Stimulated activated naive CD8-positive, alpha-beta T cell treated with anti-CD3 and anti-CD28 coated beads, Interleukin-15, Interleukin-2, amounts not matched to agents 100 U/mL and 50 U/mL, for 24 hours (primary cell): ENCODE measurements around the gene KRTAP2-3.
"Not testable (repeated sequence)": the region's sequence is repeated elsewhere in the genome, so short reads cannot be mapped to it uniquely, and the experiment has no call there.

Source experiments
- ATAC-seq: fragments of 150-1000 bp; cut with Tn5 transposase; one replicate; pipeline ENCODE4 v1.10.0; 2021
- DNase-seq: peaks from one replicate; pipeline ENCODE4 v3.0.0; 2021

KRTAP2-3 gene

DNA sequence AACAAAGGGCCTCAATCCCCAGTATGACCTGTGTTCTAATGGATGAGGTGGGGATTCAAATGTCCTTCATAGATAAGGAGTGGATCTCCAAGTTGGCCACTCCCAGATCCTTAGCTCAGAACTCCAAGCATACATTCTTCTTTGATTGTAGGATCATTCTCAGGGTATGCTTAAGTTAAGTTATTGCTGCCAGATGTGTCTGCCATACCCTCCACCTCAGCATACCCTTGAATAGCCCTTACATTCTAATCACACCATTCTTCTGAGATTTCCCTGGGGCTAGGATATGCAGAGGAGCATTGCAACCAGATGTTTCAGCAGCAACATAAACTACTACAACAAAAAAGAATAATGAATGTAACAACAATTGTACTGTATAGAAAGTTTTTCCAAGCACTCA, 7.4 kb upstream of the KRTAP2-3 start:
- DNase-seq = no peak
- ATAC-seq = no peak

DNA sequence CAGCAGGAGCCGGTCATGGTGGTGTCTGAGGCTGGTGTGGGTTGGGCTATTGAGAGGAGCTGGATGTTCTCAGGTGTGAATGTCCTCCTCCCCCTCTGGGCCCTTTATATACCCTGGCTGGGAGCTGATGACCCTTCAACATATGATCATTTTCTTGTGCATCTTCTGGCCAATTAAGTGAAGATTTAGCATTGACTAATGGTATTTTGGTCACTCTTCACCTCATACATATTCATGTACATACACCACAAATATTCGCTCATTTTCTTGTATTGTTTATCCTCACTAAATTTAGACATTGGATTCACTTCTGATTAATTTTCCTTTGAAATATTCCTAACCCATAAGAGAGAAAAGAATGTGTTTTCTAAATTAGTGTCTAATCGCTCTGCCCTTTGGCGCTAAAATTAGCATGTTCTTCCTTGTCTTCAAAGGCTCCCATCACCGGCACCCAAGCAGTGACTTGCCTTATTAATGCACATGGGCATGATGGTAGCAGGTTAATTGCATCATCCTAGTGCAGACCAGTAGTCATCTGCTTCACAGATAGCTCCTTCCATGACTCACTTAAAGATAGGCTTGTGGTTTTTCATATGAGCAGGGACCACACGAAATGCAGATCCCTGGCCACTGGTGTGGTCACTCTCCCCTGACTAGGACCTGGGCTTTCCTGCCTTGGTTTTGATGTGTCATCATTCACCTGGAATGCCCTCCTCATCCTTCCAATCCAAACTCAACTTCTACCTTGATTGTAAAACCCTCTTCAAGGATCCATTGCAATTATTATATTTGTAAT, 6.1 kb upstream of the KRTAP2-3 start, which contains the start of gene KRTAP2-4:
Gene KRTAP2-4, minus strand, starts transcription at position 51 of the 796 bp plus-strand sequence. Its CDS starts 34 bp downstream, at position 17.
- DNase-seq = no peak
- ATAC-seq = no peak

DNA sequence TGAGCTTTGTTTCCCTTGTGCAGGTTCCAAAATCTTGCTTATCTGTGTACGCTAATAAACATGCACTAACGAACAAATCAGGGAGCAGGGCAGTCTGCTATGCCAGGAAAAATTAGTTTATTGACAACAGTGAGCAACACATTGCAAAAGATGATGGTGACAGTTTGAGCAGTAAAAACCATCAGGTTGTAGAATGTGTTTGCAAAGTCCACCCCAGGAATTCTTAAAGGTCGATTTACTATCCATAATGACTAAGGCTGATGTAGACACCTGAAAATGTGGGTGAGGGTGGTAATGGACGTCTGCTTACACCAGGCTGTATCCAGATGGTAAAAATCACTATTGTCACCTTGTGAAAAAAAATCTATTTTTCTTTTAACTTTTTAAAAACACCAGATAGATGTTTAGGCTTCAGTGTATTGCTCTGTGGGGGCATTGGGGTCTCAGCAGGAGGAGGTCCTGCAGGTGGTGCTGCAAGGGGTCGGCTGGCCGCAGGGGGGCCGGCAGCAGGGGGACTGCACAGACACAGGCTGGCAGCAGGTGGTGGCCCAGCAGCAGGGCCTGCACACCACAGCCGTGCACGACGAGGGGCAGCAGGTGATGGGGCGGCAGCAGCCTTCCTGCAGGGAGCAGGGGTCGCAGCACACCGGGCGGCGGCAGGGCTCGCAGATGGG, 5.2 kb upstream of the KRTAP2-3 start:
- DNase-seq = not testable (repeated sequence)

DNA sequence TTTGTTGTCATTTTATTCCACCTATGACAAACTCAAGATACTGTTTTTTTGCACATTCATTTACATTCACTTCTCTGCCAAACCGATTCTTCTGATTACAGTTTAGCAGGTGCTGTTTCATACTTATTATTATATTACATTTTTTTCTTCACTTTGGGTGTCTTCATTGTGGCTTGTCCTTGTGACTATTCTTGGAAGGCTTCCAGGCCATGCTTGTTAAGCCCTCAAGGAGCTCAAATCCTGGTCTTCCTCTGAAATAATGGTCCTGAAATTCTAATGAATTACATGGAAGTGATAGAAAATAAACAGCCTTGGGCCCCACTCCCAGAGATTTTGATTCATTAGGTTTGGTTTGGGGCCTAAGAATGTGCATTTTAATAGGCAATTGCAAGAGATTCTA, 4.4 kb upstream of the KRTAP2-3 start:
- no peak for DNase-seq
- no peak for ATAC-seq

More for the DNA sequence above, 5.2 kb upstream of the KRTAP2-3 start:
- ATAC-seq = not testable (repeated sequence)

DNA sequence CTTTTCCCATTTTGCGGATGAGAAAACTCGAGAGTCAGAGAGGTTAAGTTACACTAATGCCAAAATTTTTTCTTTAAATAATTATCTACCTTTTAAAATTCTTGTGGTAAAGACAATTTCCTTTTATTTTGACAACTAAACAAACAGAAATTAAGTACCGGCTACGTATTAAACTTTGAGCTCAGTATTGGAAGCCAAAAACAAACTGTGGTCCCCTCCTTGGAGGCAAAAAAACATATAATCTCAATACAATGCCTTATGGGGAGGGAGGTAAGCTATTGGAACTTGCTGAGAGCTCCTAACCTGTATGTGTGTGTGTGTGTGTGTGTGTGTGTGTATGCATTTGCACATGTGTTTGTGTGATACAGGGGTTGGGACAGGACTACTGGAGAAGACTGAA, 3.5 kb upstream of the KRTAP2-3 start:
- ATAC-seq = no peak

DNA sequence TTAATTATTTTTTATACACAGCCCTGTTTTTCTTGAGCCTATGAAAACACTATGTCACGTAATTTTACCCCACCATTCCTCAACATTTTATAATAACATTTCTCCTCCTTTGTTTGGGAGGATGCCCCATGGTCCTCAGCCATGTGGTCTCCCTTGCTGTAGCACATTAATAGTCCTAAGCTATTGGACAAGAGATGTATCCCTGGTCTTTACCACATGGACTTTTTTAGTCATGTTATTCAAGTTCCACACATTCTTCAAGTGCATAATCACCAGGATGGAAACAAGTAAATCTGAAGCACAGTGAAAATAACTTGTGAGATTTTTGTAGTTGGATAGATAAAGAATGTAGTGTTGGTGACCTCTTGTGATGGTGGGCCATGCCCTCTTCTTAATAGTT, 2.0 kb upstream of the KRTAP2-3 start:
- no peak for DNase-seq
- ATAC-seq = no peak

More for the DNA sequence above, 3.5 kb upstream of the KRTAP2-3 start:
- no peak for DNase-seq

DNA sequence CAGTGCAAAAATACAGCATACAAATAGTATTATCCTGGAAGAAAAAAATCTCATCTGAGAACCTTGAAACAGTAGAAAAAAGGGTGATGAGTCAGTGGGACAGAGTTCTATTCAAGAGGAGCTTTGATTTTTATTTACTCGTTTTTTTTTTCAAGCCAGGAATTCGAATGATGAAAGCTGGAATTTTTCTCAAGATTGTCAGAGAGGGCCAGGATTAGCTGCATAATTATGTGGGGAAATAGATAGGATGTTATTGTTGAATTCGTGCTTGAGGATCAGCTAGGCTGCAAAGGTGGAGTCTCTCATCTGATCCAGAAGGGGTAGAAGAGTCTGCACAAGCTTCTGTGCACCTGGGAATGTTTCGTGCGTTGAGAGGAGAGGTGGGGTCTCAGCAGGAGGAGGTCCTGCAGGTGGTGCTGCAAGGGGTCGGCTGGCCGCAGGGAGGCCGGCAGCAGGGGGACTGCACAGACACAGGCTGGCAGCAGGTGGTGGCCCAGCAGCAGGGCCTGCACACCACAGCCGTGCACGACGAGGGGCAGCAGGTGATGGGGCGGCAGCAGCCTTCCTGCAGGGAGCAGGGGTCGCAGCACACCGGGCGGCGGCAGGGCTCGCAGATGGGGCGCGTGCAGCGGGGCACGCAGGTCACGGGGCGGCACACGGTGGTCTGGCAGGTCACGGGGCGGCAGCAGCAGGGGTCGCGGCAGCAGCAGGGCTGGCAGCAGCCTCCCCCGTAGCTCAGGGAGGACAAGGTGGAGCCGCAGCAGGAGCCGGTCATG, 450 bp downstream of the KRTAP2-3 start:
- DNase-seq = not testable (repeated sequence)

DNA sequence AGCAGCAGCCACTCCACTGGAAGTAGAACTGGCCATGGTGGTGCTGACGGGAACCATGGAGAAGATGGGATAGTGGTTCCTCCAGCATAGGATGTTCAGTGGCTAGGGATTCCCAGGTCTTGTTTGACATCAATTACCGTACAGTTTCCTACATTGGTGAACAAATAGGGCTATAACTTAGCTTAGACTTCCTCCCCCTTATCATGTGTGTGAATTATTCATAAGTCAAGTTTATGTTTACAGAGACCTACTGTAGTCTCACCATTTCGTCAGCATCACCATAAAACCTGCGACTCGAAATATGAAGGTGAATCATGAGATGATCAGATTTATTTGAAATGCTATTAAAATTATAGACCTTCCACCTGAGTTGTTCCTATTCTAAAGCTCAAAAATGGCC, 1.2 kb downstream of the KRTAP2-3 start:
- ATAC-seq = no peak
- DNase-seq = no peak

More for the DNA sequence above, 450 bp downstream of the KRTAP2-3 start:
- not testable (repeated sequence) for ATAC-seq

DNA sequence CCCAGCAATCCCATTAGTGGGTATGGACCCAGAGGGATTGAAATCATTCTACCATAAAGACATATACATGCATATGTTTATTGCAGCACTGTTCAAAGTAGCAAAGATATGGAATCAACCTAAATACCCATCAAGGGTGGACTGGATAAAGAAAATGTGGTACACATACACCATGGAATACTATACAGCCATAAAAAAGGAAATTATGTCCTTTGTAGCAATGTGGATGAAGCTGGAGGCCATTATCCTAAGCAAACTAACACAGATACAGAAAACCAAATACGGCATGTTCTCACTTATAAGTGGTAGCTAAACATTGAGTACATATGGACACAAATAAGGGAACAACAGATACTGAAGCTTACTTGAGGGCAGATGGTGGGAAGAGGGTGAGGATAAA, 2.4 kb downstream of the KRTAP2-3 start:
- ATAC-seq (no peak), DNase-seq (no peak)

DNA sequence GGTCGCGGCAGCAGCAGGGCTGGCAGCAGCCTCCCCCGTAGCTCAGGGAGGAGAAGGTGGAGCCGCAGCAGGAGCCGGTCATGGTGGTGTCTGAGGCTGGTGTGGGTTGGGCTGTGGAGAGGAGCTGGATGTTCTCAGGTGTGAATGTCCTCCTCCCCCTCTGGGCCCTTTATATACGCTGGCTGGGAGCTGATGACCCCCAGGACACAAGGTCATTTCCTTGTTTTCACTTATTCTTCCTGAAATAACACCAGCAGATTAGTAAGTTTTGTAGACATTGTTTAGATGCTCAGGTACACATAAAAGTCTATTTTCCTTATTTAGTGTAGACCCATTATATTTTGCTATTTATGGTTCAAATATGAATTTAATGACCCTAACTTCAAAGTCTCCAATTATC, 4.8 kb downstream of the KRTAP2-3 start, which contains the start of gene KRTAP2-2:
Gene KRTAP2-2, minus strand, starts transcription at position 101 of the 400 bp plus-strand sequence. Its CDS starts 19 bp downstream, at position 82.
- DNase-seq, ATAC-seq: not testable (repeated sequence)

DNA sequence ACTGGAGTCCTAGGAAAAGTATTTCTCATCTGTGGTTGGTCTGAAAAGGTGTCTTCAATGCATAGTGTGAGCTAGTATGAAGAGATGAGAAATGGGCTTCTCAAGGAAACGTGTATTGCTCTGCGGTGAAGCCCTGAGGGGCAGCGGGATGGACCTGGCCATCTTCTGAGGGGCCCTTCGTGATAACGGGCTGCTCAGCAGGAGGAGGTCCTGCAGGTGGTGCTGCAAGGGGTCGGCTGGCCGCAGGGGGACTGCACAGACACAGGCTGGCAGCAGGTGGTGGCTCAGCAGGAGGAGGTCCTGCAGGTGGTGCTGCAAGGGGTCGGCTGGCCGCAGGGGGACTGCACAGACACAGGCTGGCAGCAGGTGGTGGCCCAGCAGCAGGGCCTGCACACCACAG, 5.4 kb downstream of the KRTAP2-3 start:
- DNase-seq, ATAC-seq: not testable (repeated sequence)

DNA sequence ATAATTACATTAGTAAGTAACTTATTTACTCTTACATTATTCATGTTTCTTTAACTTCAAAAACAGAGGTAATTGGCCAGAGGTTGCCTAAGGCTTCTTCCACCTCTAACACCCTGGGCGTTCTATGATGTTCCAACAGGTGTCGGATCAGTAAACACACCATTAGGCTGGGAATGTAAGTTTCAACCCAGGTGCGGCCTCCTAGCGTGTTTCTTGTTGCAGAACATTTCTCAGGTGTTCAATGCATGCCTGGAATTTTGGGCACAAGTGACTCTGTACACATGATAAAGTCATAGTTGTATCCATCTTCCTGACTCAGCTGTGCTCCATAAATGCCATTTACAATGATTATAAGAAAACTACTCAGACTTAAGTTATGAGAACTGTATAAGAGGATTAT, 5.9 kb downstream of the KRTAP2-3 start:
- no peak for DNase-seq
- ATAC-seq = no peak

DNA sequence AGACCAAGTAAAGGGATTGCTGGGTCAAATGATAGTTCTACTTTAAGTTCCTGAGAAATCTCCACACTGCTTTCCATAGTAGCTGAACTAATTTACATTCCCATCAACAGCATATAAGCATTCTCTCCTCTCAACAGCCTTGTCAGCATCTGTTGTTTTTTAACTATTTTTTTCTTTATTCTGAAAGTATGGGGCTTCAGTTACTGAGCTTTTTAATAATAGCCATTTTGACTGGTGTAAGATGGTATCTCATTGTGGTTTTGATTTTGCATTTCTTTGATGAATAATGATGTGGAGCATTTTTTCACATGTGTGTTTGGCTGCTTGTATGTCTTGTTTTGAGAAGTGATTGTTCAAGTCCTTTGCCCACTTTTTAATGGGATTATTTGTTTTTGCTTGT, 7.3 kb downstream of the KRTAP2-3 start:
- ATAC-seq (no peak), DNase-seq (no peak)

DNA sequence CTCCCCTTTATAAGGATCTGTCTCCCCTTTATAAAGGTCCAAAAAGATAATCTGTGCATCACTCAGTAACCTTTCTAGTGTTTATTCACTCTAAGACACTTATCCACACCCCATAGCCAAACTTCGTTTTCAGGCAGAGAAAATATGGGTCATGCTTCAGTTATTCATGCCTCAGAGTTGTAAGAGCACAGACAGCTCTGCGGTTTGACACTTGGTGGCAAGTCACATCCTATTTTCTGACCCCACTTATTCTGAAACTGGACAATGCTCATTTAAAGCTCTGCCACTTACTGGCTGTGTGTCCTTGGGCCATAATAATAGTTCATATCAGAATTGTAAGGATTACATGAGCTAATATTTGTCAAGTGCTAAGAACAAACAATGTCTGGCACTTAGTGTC, 10.8 kb downstream of the KRTAP2-3 start:
- ATAC-seq (no peak), DNase-seq (no peak)

DNA sequence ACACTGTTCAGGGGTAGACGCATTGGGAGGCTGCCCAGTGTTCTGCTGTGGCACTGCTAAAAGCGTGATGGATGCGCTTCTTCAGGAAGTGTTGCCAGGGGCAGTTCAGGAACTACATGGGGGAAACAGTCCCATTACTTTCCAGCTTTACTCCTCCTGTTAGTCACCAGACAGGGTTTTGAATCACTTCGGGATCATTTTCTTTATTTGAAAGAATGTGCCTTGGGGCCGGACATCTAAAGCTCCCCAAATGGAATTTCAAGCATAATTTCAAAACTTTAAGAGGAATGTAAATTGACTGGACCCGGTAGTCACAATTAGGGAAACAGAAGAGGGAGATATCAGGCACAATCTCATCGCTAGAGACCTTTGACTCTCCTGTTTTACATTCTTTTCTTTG, 11.5 kb downstream of the KRTAP2-3 start:
- no peak for ATAC-seq
- no peak for DNase-seq

DNA sequence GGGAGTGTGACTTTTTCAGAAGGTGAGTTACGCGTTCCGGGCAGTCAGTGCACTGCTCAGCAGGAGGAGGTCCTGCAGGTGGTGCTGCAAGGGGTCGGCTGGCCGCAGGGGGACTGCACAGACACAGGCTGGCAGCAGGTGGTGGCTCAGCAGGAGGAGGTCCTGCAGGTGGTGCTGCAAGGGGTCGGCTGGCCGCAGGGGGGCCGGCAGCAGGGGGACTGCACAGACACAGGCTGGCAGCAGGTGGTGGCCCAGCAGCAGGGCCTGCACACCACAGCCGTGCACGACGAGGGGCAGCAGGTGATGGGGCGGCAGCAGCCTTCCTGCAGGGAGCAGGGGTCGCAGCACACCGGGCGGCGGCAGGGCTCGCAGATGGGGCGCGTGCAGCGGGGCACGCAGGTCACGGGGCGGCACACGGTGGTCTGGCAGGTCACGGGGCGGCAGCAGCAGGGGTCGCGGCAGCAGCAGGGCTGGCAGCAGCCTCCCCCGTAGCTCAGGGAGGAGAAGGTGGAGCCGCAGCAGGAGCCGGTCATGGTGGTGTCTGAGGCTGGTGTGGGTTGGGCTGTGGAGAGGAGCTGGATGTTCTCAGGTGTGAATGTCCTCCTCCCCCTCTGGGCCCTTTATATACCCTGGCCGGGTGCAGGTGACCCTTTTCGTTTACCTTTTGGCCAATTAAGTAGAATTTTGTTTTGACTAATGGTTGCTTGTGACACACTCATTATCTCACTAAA, 13.0 kb downstream of the KRTAP2-3 start, which contains the start of gene KRTAP2-1:
Gene KRTAP2-1, minus strand, starts transcription at position 582 of the 731 bp plus-strand sequence. Its CDS starts 49 bp downstream, at position 533.
- not testable (repeated sequence) for ATAC-seq, DNase-seq

DNA sequence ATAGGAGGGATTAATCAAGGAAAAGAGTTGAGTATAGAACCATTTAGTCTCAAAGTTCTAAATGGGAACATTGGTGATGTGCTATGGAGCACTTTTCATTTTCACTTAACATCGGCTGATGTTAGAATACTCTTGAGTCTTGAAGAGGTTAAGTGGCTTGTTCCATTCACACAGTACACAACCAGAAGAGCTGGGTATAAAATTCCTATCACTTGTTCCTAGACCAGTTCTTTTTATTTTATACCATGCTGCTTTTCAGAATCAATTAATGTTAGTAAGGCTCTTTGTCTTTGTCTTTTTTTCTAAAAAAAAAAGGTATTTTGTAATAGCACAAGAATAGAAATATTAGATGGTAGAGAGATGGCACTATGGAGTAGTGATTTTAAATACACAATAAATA, 17.0 kb downstream of the KRTAP2-3 start:
- DNase-seq (no peak), ATAC-seq (no peak)

DNA sequence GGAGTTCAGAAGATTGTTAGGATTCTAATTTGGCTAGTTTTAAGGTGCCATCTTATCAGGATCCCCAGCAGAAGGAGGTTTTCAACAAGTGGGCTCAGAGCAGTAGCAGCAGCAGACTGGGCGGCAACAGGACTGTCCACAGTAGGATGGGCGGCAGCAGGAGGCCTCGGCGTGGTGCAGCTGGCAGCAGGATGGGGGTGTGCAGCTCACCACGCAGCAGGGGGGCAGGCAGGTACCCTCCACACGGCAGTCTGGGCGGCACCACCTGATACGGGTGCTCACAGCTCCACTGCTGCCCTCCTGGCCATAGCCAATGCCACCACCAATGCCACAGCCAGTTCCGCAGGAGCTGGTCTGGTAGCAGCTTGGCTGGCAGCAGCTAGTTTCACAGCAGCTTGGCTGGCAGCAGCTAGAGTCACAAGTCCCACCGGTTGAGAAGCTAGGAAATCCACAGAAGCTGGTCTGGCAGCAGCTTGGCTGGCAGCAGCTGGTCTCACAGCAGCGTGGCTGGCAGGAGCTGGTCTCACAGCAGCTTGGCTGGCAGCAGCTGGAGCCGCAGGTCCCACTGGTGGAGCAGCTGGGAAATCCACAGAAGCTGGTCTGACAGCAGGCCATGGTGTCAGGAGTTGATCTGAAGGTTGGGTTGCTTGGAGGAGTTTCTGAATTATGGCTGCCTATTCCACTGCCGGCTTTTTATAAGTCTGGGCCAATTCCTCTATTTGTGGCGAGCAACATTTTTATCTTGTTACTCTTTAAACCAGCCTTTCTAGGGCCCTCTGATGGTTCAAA, 18.9 kb downstream of the KRTAP2-3 start, which contains the start of gene KRTAP1-1:
Gene KRTAP1-1, minus strand, starts transcription at position 668 of the 789 bp plus-strand sequence. Its CDS starts 53 bp downstream, at position 615.
- ATAC-seq, DNase-seq: not testable (repeated sequence)

DNA sequence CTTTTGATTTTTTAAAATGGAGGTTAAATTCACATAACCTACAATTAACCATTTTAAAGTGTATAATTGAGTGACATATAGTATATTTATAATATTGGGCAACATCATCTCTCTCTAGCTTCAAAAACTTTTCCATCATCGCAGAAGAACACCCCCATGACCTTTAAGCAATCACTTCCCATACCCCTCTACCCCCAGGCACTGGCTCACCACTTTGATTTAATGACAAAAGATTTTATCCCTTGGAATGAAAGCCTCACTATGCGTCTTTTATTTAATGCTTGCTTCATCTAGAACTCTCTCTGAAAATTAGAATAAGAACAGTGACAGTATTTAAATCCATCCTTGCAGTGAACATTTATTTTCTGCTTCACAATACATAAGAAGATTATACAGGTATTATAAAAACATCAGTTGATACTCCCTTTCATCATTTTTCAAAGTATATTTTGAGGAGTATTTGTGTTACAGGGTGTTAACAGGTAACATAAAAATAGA, 22.0 kb downstream of the KRTAP2-3 start:
- ATAC-seq (no peak), DNase-seq (no peak)

DNA sequence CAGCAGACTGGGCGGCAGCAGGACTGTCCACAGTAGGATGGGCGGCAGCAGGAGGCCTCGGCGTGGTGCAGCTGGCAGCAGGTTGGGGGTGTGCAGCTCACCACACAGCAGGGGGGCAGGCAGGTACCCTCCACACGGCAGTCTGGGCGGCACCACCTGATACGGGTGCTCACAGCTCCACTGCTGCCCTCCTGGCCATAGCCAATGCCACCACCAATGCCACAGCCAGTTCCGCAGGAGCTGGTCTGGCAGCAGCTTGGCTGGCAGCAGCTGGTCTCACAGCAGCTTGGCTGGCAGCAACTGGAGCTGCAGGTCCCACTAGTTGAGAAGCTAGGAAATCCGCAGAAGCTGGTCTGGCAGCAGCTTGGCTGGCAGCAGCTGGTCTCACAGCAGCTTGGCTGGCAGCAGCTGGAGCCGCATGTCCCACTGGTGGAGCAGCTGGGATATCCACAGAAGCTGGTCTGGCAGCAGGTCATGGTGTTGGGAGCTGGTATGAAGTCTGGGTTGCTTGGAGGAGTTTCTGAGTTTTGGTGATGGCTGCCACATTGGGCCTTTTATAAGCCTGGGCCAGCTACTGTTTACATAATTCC, 25.5 kb downstream of the KRTAP2-3 start, which contains the start of gene KRTAP1-3:
Gene KRTAP1-3, minus strand, starts transcription at position 529 of the 590 bp plus-strand sequence. Its CDS starts 53 bp downstream, at position 476.
- ATAC-seq, DNase-seq: not testable (repeated sequence)
